ENCODE data around the gene PACSIN1. TPM values are rescaled to one million over a fixed set of nuclear protein-coding genes. Genes with fewer than 3 reads are reported as not detected.

PACSIN1 gene
- total RNA-seq, 2 donors from 2014 or later = 0.34 TPM; not detected in 1

- peak; percentile 81 for ATAC-seq
- peak; percentile 64 to 73 for DNase-seq
- intact Hi-C loops (cut with DNase I, micrococcal nuclease) = no loop called here
Measured at GRCh38 chr6:34536251-34536958, 70.5 kb downstream of the PACSIN1 start.

DNA sequence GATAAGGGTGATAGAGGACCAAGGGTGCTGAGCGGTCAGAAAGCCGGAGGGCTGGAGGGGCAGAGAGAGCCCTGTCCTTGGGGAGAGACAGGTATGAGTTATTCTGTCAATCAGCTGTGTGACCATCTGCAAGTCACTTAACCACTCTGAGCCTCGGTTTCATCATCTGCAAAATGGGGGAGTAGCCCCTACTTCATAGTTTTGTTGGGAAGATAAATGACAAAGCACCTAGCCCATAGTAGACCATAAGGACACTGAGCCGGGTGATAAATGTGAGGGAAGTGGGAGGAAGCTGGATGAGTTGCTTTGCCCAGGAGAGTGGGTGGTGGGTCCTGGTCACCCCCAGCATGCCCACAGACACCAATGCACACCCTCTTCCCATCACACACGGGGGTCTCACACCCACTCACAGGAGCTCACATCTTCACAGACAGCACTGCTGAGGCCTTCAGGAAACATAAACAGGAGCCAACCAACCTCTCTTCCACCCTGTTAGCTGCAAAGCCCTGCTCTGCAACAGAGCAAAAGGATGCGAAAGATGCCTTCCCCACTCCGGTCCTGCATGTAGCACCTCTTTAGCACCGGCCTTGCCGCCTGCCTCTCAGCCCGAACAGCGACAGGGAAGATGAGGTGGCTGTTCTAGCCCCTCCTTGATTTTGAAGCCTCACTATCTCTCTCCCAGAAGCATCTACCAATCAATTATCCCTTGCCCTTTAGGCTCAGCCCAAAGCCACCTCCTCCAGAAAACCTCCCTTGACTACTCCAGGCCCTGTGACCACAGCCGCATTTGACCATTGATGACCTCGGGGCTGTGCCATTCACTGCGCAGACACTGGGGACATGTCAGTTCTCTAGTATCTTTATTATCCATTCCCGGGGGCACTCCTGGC, 71.3 kb downstream of the PACSIN1 start:
- intact Hi-C loops (cut with DNase I, micrococcal nuclease) = no loop called here
- DNase-seq = no peak
- ATAC-seq = no peak

- no peak for ATAC-seq
- intact Hi-C loops (cut with DNase I, micrococcal nuclease) = no loop called here
- DNase-seq = no peak
Measured at GRCh38 chr6:34537922-34538550, 72.2 kb downstream of the PACSIN1 start.

GRCh38 chr6:34538581-34538980, 72.7 kb downstream of the PACSIN1 start:
- intact Hi-C loops (cut with DNase I, micrococcal nuclease) = no loop called here
- DNase-seq = no peak
- ATAC-seq = no peak

GRCh38 chr6:34539181-34539580, 73.3 kb downstream of the PACSIN1 start:
- ATAC-seq (no peak), DNase-seq (no peak)
- intact Hi-C loops (cut with DNase I, micrococcal nuclease) = no loop called here

DNA sequence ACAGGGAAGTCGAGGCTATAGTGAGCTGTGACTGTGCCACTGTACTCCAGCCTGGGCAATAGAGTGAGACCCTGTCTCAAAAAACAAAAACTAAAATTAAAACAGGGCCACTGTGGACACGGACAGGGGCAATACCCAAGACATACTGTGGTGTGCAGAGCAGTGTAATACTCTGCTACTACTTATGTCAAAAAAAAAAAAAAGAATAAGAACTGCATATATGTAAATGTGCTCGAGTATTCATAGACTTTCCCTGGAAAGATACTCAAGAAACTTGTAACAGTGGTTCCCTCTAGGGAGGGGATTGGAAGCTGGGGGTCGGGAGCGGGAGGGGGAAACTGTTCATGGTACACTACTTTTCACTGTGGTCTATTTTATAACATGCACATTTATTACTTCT, 74.3 kb downstream of the PACSIN1 start:
- no peak for DNase-seq
- intact Hi-C loops (cut with DNase I, micrococcal nuclease) = no loop called here
- no peak for ATAC-seq

GRCh38 chr6:34540841-34541240, 75.0 kb downstream of the PACSIN1 start:
- no peak for ATAC-seq
- DNase-seq = no peak
- intact Hi-C loops (cut with DNase I, micrococcal nuclease) = no loop called here

GRCh38 chr6:34543421-34543820, 77.5 kb downstream of the PACSIN1 start:
- no peak for DNase-seq
- no peak for ATAC-seq
- intact Hi-C loops (cut with DNase I, micrococcal nuclease) = no loop called here

DNA sequence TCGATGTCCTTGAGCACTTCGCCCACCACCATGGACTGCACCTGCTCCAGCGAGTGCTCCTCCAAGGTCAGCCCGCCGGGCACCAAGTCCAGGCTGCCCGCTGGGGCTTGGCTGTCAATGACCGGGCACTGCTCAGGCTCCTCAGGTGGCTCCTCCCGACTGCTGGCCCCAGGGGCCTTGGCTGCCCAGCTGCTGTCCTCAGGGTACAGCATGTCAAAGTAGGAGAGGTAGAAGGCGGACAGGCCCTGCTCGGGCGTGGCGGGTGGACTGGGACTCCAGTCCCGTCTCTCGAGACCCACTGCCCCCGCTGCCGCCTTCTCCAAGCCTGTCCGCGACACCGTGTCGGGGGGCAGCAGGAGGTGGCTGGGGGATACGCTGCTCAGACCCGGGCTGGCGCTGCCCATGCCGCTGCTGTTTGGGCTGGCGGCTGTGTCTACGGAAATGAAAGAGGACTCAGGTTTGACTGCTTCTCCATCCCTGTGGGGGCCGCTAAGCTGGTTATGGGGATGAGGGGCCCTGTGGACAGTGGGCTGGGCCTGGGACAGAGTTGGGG, 78.3 kb downstream of the PACSIN1 start:
- no peak for ATAC-seq

GRCh38 chr6:34544776-34545471, 79.0 kb downstream of the PACSIN1 start:
- no peak for ATAC-seq
- DNase-seq = no peak
- intact Hi-C loops (cut with DNase I, micrococcal nuclease) = no loop called here

More for the DNA sequence above, 78.3 kb downstream of the PACSIN1 start:
- intact Hi-C loops (cut with DNase I, micrococcal nuclease) = no loop called here
- no peak for DNase-seq

GRCh38 chr6:34546551-34547321, 80.9 kb downstream of the PACSIN1 start:
- intact Hi-C loops (cut with DNase I, micrococcal nuclease) = no loop called here
- DNase-seq (peak; percentile 80 to 82), ATAC-seq (peak; percentile 83)

DNA sequence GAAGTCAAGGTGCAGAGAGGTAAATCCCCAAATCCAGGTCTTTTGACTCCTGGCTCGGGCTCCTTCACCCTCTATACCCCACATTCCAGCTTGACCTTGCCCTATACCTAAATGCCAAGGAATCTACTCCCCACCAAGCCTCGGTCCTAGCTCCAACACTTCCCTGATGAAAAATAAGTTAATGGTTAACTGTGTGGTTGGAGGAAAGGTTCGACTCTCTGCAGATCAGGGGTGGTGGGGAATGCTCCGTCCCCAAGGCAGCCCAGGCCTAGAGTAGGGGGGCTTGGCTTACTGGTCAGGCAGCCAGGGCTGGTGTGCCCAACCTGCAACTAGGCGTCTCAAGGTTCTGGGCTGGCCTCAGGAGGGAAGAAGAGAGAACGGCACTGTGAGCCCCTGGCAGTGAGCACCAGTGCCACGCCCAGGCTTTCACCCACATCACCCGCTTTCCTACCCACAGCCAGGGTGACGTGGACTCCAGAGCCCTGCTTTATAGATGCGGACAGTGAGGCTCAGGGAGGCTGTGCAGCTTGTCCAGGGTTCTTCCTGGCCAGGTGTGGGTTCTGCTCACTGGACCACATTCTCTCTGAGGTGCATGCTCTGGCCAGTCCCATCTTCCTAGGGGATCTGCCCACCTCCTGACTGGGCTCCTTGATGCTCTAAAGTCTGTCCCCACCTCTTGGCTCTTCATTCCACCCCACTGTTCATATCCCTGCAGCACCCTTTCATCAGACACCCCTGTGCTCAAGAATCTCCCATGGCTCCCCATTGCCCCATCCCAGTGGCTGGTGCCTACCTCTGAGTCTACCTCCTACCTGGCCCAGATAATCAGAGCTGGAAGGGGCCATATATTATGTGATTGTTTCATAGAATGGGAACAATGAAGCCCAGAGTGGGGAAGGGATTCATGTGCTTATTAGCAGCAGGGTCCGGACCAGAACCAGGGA, 82.1 kb downstream of the PACSIN1 start:
- peak; percentile 67 to 69 for DNase-seq
- peak; percentile 58 for ATAC-seq
- intact Hi-C loops (cut with DNase I, micrococcal nuclease) = no loop called here

DNA sequence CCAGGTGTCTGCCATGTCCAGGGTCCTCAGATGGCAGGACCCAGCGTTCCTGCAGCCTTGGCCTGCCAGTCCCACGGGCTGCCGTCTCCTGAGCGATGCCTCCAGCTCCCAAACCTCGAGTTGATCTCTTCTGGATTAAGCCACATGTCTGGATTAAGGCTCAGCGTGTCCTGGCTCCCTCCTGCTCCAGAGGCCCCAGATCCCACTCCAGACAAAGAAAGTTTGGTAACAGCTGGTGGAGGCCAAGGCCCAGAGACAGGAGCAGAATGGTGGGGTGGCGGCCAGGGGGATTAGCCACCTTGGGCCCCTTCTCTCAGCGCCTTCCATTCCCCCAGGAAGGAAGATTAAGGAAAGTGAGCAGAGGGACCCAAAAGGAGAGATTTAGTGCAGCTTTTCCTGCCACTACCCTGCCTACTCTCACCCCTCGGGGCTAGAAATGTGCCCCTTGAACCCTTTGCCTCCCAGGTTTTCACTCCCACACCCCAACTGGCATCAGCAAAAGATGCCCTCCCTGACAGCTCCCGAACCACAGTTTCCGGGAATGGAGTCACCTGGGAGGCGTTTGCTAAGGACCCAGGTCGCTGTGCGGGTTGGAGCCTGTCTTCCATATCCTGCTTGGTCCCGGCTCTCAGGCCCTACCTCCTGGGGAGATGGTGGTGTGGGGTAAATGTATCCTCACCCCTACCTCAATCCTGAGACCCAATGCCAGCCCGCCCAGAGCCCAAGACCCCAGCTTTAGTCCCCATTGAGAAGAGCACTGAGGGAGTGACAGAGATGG, 83.3 kb downstream of the PACSIN1 start:
- DNase-seq (no peak), ATAC-seq (no peak)
- intact Hi-C loops (cut with DNase I, micrococcal nuclease) = no loop called here

- ATAC-seq = no peak
- DNase-seq = no peak
Measured at GRCh38 chr6:34549804-34550202, 83.9 kb downstream of the PACSIN1 start.

DNA sequence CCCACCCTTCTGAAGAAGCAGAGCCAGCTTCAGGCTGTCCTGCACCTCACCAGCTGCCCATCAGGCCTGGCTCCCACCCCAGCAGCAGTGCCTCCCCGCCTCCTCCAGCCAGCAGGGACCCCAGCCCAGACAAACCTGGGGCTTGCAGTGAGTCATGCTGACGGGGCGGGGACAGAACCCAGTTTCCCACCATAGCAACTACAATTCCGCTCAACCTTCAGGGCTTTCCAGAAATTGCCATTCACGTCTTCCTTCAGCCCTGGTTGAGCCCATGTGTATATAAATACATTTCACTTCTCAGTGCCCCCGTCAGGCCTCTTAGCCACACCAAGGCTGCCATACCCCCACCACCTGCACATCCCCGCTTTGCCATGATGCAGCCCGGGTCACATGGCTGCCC, 85.8 kb downstream of the PACSIN1 start:
- ATAC-seq (no peak), DNase-seq (no peak)
- intact Hi-C loops (cut with DNase I, micrococcal nuclease) = no loop called here

More at GRCh38 chr6:34549804-34550202, 83.9 kb downstream of the PACSIN1 start:
- intact Hi-C loops (cut with DNase I, micrococcal nuclease) = no loop called here

- no peak for DNase-seq
- ATAC-seq = no peak
- intact Hi-C loops (cut with DNase I, micrococcal nuclease) = no loop called here
Measured at GRCh38 chr6:34552620-34553019, 86.7 kb downstream of the PACSIN1 start.
